CD4-positive, alpha-beta T cell treated with Interleukin-17A for 4 hours (primary cell): ENCODE data around the gene LHPP.
"Not testable (repeated sequence)": the region's sequence is repeated elsewhere in the genome, so short reads cannot be mapped to it uniquely, and the experiment has no call there.

Source experiments
- DNase-seq: peaks from one replicate; pipeline ENCODE4 v3.0.0-alpha.2; 2020; ENCODE audit warnings: mixed read lengths

The LHPP gene

DNA sequence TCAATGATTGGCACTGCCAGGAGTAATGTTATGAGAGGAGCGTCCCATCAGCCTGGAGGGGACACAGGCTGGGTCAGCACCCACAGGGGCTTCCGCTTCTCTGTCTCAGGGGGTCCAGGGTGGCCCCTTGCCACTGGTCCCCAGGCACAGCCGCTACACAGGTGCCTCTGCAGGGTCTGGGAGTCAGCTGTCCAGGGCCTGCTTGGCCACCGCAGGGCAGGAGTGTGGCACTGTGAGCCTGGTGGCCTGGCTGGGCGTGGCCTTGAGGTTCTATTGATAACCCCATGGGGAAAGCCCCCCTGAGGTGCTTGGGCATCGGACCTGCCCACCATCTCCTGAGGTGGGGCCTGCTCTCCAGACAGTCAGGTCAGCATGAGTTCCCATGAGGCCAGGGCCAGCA, 136.6 kb downstream of the LHPP start:
- DNase-seq, result no peak

DNA sequence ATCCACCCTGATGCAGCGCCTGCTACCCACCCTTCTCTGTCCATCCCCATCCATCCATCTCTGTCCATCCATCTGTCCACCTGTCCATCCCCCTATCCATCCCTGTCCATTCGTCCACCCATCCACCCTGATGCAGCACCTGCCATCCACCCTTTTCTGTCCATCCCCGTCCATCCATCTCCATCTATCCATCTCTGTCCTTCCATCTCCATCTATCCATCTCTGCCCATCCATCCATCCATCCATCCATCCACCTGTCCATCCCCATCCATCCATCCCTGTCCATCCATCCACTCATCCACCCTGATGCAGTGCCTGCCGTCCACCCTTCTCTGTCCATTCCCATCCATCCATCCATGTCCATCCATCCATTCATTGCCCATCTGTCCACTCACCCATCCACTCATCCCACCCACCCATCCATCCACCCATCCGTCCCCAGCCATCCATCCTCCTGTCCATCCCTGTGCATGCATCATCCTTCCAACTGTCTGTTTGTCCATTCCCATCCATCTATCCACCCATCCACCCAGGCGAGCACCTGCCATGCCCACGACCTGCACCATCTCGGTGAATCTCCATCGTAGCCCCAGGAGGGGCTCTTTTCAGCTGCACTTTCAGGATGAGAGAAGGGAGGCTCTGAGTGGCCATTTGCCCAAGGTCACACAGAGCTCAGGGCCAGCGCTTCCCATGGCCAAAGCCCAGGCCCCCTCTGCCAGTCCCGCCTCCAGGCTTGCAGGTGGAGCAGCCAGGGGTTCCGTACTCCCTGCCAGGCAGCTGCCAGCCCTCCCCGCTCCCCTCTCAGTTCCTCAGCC, 137.4 kb downstream of the LHPP start:
- DNase-seq, result no peak

DNA sequence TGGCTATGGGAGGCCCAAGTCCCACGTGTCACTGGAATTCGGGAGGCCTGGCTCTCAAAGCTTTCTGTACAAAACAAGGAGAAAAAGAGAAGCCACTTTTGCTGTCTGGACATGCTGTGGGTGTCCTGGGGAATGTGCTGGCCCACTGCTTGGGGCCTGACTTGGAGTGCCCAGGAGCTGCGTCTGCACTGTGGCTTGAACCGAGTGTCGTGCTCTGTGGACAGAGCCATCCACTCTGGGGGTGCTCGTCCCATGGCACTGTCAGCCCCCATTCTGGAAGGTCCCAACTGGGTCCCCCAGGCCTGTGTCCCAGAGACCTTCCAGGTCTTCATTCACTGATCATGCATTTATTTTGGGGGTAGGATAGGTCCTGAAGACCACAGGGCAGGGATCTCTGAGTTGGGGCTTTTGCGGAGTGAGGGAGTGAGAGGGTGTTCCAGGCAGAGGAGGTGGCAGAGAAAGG, 138.0 kb downstream of the LHPP start:
- no peak for DNase-seq

DNA sequence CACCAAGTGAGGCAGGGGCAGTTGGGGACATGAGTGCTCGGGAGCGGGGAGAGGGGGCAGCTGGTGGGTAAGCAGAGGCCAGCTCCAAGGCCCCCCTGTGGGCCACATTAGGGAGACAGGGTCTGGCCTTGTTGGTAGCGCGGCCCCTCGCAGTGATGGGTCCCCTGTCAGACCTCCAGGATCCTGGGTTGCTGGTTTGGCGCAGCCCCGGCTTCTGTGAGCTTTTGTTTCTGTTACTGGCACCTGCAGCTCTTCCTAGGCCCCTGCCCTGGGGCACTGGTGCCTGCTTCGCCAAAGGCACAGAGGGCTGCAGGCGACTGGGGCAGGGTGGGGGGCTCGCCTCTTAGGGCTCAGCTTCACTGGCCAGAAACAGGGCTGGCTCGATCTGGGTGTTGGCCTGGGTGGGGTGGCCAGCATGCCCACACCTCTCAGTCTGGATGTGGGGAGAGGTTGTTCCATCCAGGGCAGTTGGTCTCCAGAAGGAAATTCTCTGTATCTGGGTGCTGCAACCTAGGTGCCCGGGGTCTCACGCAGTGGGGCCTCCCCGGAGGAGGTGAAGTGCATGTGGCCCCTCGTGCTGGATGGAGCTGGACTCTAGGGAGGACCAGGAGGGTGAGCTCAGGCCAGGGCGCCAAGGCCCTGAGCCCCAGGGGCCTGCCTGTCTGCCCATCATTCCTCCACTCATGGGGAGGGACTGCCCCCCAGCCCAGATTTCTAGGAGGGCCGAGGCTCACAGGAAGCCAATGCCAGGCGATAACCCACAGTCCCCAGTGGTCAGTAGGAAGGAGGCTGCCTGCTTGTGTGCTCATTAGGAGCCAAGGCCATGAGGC, 138.6 kb downstream of the LHPP start:
- no peak for DNase-seq

DNA sequence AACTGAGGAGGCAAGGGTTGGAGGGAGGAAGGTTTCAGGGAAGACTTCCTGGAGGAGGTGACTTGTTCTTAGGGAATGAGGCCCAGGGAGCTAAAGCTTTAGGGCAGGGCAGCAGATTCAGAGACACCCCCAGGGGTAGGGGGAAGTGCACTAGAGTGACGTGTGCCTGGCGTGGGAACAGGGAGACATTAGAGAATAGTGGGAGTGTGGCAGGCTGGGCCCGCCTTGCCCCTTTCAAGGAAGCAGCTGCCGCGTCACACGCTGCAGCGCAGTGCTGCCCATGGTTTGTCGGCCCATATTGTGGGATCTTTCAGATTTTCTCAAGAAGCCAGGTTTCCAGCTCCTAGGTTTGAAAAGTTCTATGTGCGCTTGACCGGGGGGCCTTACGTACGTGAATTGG, 139.4 kb downstream of the LHPP start:
- DNase-seq, result no peak

DNA sequence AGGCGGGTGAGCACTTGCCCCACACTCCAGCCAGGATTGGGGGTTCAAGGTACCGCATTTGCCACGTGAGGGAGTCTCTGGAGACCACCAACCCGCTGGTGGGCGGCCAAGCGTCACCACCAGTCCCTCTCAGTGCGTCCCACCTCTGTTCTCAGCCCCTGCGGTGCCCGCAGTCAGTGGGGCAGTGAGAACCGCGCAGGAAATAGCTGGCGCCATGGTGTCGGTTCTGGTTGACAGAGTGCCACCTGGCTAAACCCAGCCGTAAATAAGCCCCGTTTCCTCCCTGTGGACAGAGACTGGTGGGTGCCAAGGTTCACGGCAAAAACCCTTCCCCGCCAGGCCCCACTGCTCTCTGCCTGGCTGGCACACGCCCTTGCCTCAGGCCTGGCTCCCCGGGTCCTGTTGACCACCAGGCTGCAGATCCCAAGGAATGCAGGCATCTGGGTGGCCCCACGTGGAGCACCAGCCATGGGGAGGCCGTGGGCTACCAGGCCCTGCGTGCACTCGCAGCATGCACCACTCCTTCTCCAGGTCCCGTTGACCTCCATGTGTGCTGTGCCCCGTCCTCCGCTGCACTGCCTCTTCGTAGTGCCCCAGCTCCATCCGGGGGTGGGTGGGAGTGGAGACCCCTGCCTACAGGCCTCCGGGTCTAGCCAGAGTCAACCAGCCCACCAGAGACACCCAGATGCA, 140.0 kb downstream of the LHPP start:
- DNase-seq, result no peak

DNA sequence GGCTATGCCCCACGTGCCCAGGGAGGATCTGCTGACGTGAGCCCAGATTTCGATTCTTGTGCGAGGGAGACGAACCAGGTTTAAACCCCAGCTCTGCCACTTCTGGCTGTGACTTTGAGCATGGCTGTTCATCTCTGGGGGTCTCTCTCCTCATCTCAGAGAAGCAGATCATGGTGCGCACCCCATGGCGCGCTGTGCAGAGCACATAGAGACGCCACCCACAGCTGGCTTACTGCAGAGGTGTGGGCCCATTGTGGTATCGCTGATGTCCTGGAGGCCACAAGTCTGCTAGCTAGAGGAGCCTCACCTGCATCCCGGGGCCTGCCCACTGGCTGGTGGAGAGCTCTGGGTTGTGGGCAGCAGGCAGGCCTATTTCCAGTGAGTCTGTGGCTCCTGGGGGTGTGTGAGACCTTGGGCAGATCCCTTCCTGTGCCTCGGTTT, 140.5 kb downstream of the LHPP start:
- no peak for DNase-seq

DNA sequence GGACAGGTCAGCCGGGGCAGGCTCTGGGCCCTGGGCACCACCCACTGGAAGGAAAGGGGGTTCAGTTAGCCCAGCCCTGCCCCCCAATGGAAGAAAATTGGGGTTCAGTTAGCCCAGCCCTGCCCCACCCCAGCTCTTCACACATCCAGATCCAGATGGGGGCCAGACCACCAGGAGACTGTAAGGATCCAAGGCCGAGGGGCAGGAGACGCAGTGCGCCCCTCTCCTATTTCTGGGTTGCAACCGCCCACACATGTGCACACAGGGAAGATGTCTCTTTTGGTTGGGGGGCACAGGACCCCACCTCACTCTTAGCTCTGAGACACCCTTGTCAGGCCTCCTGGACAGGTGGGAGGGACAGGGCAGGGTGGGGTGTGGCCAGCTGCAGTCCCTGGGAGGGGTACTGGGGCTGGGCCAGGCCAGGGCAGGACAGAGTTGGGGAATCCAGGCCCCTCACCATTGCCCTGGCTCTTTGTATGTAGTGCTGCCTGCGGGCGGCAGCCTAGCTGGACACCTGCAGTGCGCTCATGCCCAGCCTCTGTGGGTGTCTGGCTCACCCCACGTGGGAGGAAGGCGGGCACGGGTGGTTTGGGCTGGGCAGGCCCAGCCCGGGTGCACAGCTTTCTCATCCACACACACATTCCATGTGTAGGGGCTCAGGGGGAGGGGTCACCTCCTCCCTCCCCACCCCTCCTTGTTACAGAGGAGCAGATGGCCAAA, 141.2 kb downstream of the LHPP start:
- no peak for DNase-seq

DNA sequence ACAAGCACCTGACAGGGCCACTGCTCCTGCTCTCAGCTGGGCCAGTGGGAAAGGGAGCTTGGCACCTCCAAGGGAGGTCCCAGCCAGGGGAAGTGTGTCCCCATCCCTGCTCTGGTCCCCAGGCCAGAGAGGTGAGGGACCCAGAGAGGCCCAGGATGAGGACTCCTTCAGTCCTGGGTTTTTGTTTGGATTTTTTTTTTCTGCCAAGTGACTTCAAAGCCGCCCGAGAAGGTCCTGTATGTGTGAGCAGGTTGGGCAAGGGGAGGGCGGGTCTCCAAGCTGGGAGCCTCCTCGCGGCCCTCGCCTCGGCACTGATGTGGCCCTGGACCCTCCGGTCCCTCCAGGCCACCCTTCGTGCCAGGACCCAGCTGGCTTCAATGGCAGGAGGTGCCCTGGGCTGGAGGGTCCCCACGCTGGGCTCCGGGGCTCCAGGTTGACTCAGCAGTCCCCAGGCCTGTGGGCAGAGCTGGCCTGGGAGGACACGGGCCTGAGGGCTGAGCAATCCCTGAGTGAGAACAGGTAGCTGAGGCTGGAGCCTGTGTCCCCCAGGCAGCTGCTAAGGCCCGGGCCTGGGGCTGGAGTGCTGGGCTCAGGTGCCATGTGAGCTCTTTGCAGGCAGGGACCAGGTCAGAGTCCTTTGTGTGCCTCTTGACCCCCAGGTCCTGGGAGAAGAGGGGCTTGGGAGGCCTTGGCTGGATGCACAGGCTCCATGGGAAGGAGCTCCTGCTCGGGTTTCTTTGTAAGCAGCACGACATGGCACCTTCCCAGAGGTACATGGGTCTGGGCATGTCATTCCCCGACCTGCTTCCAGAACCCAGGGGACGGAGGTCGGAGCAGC, 142.0 kb downstream of the LHPP start:
- DNase-seq, result no peak

DNA sequence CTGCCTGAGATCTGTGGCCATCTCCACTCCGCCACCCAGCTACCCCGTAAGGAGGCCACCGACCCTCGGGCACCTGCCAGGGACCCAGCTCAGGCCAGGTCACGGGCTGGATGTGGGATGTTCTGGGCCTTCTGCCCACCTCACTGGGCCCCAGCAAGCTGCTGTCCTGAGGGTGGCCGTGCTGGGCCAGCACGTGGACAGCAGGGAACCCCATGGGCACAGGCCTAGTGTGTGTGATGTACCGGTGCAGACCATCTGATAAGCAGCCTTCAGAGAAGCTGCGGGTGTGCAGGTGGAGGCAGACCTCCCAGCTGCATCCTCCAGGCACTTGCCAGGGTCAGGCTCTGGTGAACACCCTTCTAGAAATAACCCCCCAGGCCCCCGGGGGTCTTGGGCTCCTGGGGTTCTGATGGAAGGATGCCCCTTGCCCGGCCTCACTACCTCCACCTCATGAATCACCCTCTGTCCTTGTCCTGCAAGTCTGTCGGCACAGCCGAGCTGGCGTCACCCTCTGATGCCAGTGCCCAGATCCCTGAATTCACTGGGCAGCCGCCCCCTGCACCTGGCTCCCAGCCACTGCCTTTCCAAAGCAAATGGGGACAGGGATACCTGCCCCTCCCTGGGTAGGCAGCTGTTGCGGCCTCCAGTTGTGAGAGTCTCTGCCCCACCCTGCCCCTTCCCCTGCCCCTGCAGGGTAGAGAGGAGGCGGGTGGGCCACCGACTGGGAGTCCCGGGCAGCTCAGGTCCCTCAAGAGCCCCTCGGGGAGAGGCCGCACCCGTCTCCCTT, 142.8 kb downstream of the LHPP start:
- DNase-seq, result no peak

DNA sequence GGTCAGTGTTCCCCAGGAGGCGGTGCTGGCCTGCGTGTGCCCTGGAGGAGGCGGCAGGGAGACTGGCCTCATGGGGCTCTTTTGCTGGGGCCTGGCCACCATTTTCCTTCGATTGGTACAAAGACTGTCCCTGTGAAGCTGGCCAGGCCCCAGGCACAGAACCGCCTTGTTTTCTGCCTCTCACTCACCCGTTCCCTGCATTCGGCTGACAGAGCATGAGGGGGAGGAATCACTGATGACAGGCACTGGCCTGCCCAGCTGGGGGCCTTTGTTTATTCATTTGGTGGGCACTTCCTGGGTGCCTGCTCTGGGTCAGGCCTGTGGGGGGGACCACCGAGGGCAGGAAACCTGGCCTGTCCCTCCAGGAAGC, 143.4 kb downstream of the LHPP start:
- DNase-seq, result no peak

DNA sequence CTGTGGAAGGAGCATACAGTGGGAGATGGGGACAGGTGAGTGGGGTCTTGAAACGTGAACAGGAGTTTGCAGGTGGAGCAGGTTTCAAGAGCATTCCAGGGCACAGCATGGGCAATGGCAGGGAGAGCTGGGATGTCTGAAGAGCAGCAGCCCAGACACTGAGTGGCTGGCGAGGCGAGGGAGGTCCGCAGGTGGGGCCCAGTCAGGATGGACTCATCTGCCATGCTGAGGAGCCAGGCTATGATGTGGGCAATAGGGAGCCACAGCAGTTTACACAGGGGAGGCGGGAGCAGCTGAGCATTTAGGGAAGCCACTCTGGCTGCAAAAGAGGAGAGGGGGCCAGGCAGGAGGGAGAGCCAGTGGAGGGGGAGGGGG, 143.8 kb downstream of the LHPP start:
- DNase-seq, result no peak

DNA sequence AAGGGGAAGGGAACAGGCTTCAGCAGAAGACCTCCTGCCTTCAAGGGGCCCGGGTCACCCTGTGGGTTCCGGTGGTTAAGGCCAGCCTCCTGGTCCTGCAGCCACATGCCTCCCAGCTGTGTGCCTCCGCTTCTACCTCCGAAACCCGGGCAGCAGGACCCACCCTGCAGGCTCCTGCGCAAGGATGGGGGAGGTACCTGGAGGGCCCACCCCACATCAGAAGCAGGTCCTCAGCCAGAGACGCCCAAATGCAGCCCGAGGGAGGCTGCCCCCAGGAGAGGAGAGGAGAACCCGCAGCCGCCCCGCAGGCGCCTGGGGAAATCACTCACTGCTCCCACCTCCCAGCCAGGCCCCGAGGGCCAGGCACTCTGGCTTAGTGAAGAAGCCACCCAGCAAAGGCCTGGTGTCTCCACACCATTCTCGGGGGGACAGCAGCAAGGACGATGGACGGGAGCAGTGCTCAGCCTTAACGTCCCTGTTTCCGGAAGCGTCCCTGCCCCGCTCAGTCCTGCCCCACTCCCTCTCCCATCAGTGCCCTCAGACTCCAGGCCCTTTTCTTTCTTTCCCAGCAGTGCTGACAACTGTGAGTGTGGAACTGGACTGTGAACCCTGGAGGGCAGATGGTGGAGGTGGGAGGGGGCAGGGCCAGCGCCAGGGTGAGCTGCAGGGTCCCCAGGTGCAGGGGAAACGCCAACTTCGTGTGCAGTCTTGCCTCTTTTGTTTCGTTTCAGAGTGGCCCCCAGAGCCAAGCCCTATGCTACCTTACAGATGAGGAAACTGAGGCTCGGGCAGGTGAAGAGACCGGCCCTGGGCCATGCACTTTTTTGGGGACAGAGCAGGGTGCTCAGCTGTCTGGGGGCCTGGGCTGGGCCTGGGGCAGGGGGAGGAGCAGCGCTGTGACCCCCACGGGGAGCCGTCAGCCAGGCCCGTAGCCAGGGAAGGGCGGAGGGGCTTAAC, 144.5 kb downstream of the LHPP start:
- DNase-seq, result no peak

DNA sequence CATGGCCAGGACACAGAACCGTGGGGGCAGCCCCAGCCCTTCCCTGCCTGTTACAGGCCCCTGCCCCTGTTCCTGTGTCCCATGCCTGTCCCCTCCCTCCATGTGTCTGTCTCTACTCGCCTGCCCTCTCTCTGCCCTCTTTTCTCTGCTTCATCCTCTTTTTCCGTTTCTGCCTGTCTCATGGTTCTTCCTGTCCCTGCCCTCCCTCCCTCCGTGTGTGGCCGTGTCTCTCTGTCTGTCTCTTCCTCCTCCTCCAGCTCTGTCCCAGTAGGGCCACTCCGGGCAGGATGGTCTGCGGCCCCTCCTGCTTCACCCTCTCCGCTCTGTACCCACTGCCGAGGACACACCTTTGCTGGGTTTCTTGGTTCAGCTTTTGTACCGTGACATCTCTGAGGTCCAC, 145.2 kb downstream of the LHPP start:
- no peak for DNase-seq

DNA sequence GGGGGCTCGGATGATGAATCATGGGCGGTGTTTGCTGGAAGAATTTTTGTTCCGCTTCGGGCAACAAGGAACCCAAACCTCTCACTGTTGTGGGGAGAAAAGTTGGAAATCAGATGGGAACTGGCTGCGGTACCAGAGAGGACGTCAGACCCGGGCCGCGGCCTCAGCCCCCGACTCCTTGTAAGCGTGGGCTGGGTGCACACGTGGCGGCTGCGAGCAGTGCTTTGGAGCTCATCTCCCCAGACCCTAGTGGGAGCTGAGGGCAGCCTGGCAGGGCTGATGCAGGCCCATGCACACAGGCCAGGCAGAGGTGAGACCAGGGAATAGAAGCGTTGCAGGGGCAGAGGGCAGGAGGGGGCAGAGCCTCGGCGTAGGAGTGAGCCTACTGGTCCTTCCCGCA, 146.1 kb downstream of the LHPP start:
- DNase-seq, result no peak

DNA sequence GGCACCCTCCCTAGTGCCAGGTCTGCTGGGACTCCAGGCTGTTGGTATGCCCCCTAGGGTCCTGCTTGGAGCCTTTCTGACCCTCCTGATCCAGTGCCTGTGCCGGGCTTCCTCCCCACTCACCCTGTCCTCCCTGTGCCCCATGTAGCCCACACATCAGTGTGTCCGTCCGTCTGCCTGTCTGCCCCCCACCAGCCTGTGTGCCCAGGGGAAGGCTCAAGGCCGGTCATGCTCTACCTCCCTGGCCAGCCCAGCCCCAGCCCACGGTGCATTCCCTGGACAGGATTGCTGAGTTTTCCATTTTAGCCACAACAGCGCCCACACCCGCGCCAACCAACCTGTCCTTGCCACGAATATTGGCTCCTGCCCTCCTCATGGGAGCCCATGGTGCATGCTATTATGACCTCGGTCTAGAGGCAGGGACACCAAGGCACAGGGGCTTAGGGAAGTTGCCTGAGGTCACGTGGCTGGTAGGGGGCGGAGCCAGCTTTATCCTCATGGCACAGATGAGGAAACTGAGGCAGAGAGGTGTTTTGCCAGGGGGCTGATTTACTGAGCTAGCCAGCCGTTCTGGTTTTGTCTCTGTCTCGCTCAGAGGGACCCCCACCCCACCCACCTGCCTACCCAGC, 146.6 kb downstream of the LHPP start:
- no peak for DNase-seq

DNA sequence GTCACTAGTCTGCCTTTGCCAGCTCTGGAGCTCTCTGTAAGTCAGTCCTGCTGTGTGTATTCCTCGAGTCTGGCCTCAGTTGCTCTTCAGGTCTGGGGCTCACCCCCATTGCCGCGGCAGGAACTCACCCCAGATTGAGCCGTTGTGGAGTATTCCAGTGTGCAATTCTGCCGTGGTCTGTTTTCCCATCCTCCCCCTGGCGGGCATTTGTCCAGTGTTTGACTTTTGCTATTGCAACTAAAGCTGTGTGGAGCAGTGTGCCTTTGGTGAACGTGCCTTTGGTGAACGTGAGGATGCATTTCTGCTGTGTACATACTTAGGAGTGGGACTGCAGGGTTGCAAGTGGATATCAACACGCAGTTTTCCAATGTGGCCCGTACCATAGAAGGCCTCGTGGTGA, 148.1 kb downstream of the LHPP start:
- DNase-seq, result no peak

DNA sequence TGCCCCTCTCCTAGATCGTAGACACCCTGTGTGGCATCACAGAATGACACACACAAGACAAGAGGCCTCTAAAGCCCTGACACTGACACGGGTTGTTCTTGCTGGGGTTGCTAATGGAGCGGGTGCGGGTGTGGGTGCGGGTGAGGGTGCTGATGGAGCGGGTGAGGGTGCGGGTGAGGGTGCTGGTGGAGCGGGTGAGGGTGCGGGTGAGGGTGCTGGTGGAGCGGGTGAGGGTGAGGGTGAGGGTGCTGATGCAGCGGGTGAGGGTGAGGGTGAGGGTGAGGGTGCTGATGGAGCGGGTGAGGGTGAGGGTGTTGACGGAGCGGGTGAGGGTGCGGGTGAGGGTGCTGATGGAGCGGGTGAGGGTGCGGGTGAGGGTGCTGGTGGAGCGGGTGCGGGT, 148.6 kb downstream of the LHPP start:
- DNase-seq, result not testable (repeated sequence)

DNA sequence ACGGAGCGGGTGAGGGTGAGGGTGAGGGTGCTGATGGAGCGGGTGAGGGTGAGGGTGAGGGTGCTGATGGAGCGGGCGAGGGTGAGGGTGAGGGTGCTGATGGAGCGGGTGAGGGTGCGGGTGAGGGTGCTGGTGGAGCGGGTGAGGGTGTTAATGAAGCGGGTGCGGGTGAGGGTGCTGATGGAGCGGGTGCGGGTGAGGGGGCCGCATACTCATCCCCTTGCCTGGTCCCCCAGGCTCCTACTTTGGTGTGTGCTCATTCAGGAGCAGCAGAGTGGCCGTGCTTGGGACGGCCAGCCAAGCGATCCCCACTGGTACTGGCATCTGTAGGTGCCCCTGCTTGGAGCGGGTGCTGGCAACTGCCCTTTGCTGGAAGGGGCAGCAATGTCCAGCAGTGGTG, 149.2 kb downstream of the LHPP start:
- DNase-seq, result not testable (repeated sequence)
